OCI-LY3 (cell line): ENCODE data around the gene MAP4K5.

Experiments used
- H2AFZ ChIP-seq: fragments of 200-600, 300-600 bp; shearing (Covaris generic); 2 replicates; pipeline ENCODE4 v1.6.0; 2014; ENCODE audit warnings: antibody characterized with exemption, low read depth, low read length
- H3K27ac ChIP-seq: fragments of 200-600, 300-600 bp; sonication (generic); 2 replicates; pipeline ENCODE4 v1.5.1; 2014; ENCODE audit warnings: mild to moderate bottlenecking, low read length, moderate library complexity, mixed read lengths
- H3K27me3 ChIP-seq: fragments of 200-600, 300-600 bp; sonication (generic); 2 replicates; pipeline ENCODE4 v1.6.1; 2014; ENCODE audit warnings: low read depth, low read length, mixed read lengths
- H3K36me3 ChIP-seq: fragments of 200-600, 300-600 bp; sonication (generic); replicated peaks from 2 replicates; pipeline ENCODE3; 2014; ENCODE audit warnings: low read depth, low read length, mixed read lengths
- H3K4me1 ChIP-seq: fragments of 300-600, 200-600 bp; sonication (generic); 2 replicates; pipeline ENCODE4 v1.6.1; 2014; ENCODE audit warnings: low read length, mixed read lengths
- H3K4me2 ChIP-seq: fragments of 200-600, 300-600 bp; sonication (generic); 2 replicates; pipeline ENCODE4 v1.6.1; 2014; ENCODE audit warnings: low read length, mixed read lengths
- H3K4me3 ChIP-seq: fragments of 300-600, 200-600 bp; sonication (generic); 2 replicates; pipeline ENCODE4 v1.5.1; 2014; ENCODE audit warnings: antibody characterized with exemption, mild to moderate bottlenecking, low read length, moderate library complexity
- H3K79me2 ChIP-seq: fragments of 300-600, 200-600 bp; shearing (Covaris generic); 2 replicates; pipeline ENCODE4 v1.6.1; 2014; ENCODE audit warnings: mild to moderate bottlenecking, low read length, mixed read lengths
- H3K9ac ChIP-seq: fragments of 300-600, 200-600 bp; shearing (Covaris generic); 2 replicates; pipeline ENCODE4 v1.6.0; 2014; ENCODE audit warnings: mild to moderate bottlenecking, low read length, moderate library complexity
- H3K9me3 ChIP-seq: fragments of 200-600, 300-600 bp; shearing (Covaris generic); 2 replicates; pipeline ENCODE4 v1.6.1; 2014; ENCODE audit warnings: low read length, mixed read lengths; ENCODE audit not compliant: insufficient read depth
- H4K20me1 ChIP-seq: fragments of 200-600, 300-600 bp; sonication (generic); 2 replicates; pipeline ENCODE4 v1.6.1; 2016; ENCODE audit warnings: low read length, mixed read lengths; ENCODE audit not compliant: insufficient read depth
- CTCF ChIP-seq: fragments of 200-600, 300-600 bp; sonication (generic); IDR thresholded peaks from 2 replicates; pipeline ENCODE4 v1.5.1; 2014; ENCODE audit warnings: antibody characterized with exemption, low read length, low read depth
- EZH2phosphoT487 ChIP-seq: fragments of 200-600 bp; shearing (Covaris generic); IDR thresholded peaks from 2 replicates; pipeline ENCODE4 v1.6.1; 2018; ENCODE audit warnings: antibody characterized with exemption, mixed run types, low read depth

The MAP4K5 gene

GRCh38 chr14:50452296-50452695 is 80.1 kb downstream of the MAP4K5 start:
- TF ChIP-seq CTCF (no peak), EZH2phosphoT487 (no peak)
- Histone ChIP-seq H3K27ac (no peak overlapping the region), H3K4me2 (no peak overlapping the region), H3K9me3 (no peaks in the 10 kb centered on the region), H3K36me3 (peaks cover 64% of the 10 kb centered on the region), H3K4me3 (no peak overlapping the region), H3K9ac (no peak overlapping the region), H2AFZ (no peak overlapping the region), H3K4me1 (no peaks in the 10 kb centered on the region), H4K20me1 (no peaks in the 10 kb centered on the region), H3K79me2 (no peaks in the 10 kb centered on the region), H3K27me3 (no peaks in the 10 kb centered on the region)

- no peaks in the 10 kb centered on the region for H3K27me3 ChIP-seq
- TF ChIP-seq EZH2phosphoT487 (no peak), CTCF (no peak)
- H3K4me2 ChIP-seq, result no peak overlapping the region
- H3K79me2 ChIP-seq, result no peaks in the 10 kb centered on the region
- H3K4me3 ChIP-seq, result no peak overlapping the region
- no peaks in the 10 kb centered on the region for H4K20me1 ChIP-seq
- H3K27ac ChIP-seq, result no peak overlapping the region
- no peak overlapping the region for H3K9ac ChIP-seq
- no peaks in the 10 kb centered on the region for H3K9me3 ChIP-seq
- no peak overlapping the region for H2AFZ ChIP-seq
- H3K36me3 ChIP-seq, result peaks cover 62% of the 10 kb centered on the region
- no peaks in the 10 kb centered on the region for H3K4me1 ChIP-seq
Observed at GRCh38 chr14:50451854-50452253, 80.5 kb downstream of the MAP4K5 start.

- no peak overlapping the region for H2AFZ ChIP-seq
- no peaks in the 10 kb centered on the region for H3K9me3 ChIP-seq
- no peaks in the 10 kb centered on the region for H3K79me2 ChIP-seq
- no peaks in the 10 kb centered on the region for H4K20me1 ChIP-seq
- H3K4me1 ChIP-seq, result no peaks in the 10 kb centered on the region
- peaks cover 30% of the 10 kb centered on the region for H3K36me3 ChIP-seq
- no peak overlapping the region for H3K4me3 ChIP-seq
- no peaks in the 10 kb centered on the region for H3K27me3 ChIP-seq
- no peak overlapping the region for H3K4me2 ChIP-seq
- no peak overlapping the region for H3K9ac ChIP-seq
- no peak overlapping the region for H3K27ac ChIP-seq
- TF ChIP-seq EZH2phosphoT487 (no peak), CTCF (no peak)
Observed at GRCh38 chr14:50447461-50447860, 84.9 kb downstream of the MAP4K5 start.

GRCh38 chr14:50434528-50434927 is 97.8 kb downstream of the MAP4K5 start:
- H3K9me3 ChIP-seq, result 0 out of 2 replicates have a peak, but pooled peaks cover 9% of the 10 kb centered on the region
- peaks cover 31% of the 10 kb centered on the region for H3K36me3 ChIP-seq
- H3K4me1 ChIP-seq, result no peaks in the 10 kb centered on the region
- H3K4me3 ChIP-seq, result no peak overlapping the region
- no peak for TF ChIP-seq CTCF
- TF ChIP-seq EZH2phosphoT487, result no peak
- no peak overlapping the region for H2AFZ ChIP-seq
- no peaks in the 10 kb centered on the region for H3K79me2 ChIP-seq
- H3K9ac ChIP-seq, result no peak overlapping the region
- H3K27me3 ChIP-seq, result no peaks in the 10 kb centered on the region
- no peak overlapping the region for H3K27ac ChIP-seq
- no peaks in the 10 kb centered on the region for H4K20me1 ChIP-seq
- H3K4me2 ChIP-seq, result no peak overlapping the region
